Small intestine (tissue), 16 donors: ENCODE data around the gene HUS1B. TPM values are rescaled to one million over a fixed set of nuclear protein-coding genes. Genes with fewer than 3 reads are reported as not detected.

Experiments used
- DNase-seq, 2 donors: peaks; one replicate each; pipeline versions ENCODE4 v3.0.0 to v3.0.0-alpha.2; 2013
- FAIRE-seq: peaks from 2 replicates; lab custom pipeline; 2012; peaks lifted over from hg19 to GRCh38; lab: Jason Lieb, UNC
- H3K27ac ChIP-seq, 3 donors: one replicate each; pipeline ENCODE4 v1.5.1; 2013; ENCODE audit warnings: low read length in 2 of 3, mild to moderate bottlenecking in 2 of 3, control low read depth in 1 of 3, inconsistent platforms in 1 of 3, low read depth in 1 of 3, moderate library complexity in 1 of 3
- H3K27me3 ChIP-seq, 3 donors: one replicate each; pipeline ENCODE4 v1.6.1; 2013; ENCODE audit warnings: low read length in 3 of 3, inconsistent platforms in 1 of 3; ENCODE audit not compliant: control insufficient read depth in 3 of 3, insufficient read depth in 3 of 3
- H3K36me3 ChIP-seq, 3 donors: one replicate each; pipeline ENCODE4 v1.6.1; 2013; ENCODE audit warnings: low read length in 3 of 3, inconsistent platforms in 1 of 3, low read depth in 1 of 3, mild to moderate bottlenecking in 1 of 3, moderate library complexity in 1 of 3; ENCODE audit not compliant: control insufficient read depth in 3 of 3, insufficient read depth in 2 of 3
- H3K4me1 ChIP-seq, 3 donors: one replicate each; pipeline ENCODE4 v1.6.1; 2013; ENCODE audit warnings: low read length in 2 of 3, inconsistent platforms in 1 of 3, low read depth in 1 of 3, mild to moderate bottlenecking in 1 of 3, moderate library complexity in 1 of 3; ENCODE audit not compliant: control insufficient read depth in 3 of 3, insufficient read depth in 2 of 3
- H3K4me3 ChIP-seq, 3 donors: one replicate each; pipeline ENCODE4 v1.5.1; 2013; ENCODE audit warnings: low read length in 3 of 3, control low read depth in 1 of 3, inconsistent platforms in 1 of 3, low read depth in 1 of 3, mild to moderate bottlenecking in 1 of 3, moderate library complexity in 1 of 3
- H3K9me3 ChIP-seq, 2 donors: one replicate each; pipeline ENCODE4 v1.6.1; 2013; ENCODE audit warnings: low read depth in 1 of 2, low read length in 1 of 2; ENCODE audit not compliant: control insufficient read depth in 2 of 2, insufficient read depth in 1 of 2
- WGBS, 3 donors: extraction: QIAGEN DNeasy Blood & Tissue Kit; methylation state at CpG; one replicate each; pipeline ENCODE4 v1.1.7; 2013; 5-methylcytosine and 5-hydroxymethylcytosine counted together
- long read RNA-seq, 10 donors: transcript quantifications; one replicate each; lab custom pipeline, GENCODE V29; 2026
- polyA plus RNA-seq, 4 donors: library from polyadenylated mRNA; stranded (reverse) in 3 of 4; unstranded in 1 of 4; fragments of 200-250 nt in 3 of 4; fragments of 120-200 nt in 1 of 4; gene quantifications; one replicate each; pipeline versions ENCODE4 v1.2.1 to v1.2.3, GENCODE V29; 2013
- donor health status: healthy with polysubstance abuse.
- donor health status: control.
- donor health status: control.
- donor health status: Bipolar disorder and iron deficiency.
- donor health status: healthy.

HUS1B gene
- under 1 TPM in 2 of 4 donors, not detected in 2; 0.19 to 0.27 TPM for polyA plus RNA-seq
- long read RNA-seq, donor 1: 0 reads
- long read RNA-seq, donor 2: 0 reads
- long read RNA-seq, donor 3: 0 reads
- long read RNA-seq, donor 4: 0 reads
- long read RNA-seq, donor 5: 0 reads
- long read RNA-seq, donor 6: 0 reads
- long read RNA-seq, donor 7: 0 reads
- long read RNA-seq, donor 8: 0 reads
- long read RNA-seq, donor 9: 0 reads
- long read RNA-seq, donor 10: 0 reads

DNA sequence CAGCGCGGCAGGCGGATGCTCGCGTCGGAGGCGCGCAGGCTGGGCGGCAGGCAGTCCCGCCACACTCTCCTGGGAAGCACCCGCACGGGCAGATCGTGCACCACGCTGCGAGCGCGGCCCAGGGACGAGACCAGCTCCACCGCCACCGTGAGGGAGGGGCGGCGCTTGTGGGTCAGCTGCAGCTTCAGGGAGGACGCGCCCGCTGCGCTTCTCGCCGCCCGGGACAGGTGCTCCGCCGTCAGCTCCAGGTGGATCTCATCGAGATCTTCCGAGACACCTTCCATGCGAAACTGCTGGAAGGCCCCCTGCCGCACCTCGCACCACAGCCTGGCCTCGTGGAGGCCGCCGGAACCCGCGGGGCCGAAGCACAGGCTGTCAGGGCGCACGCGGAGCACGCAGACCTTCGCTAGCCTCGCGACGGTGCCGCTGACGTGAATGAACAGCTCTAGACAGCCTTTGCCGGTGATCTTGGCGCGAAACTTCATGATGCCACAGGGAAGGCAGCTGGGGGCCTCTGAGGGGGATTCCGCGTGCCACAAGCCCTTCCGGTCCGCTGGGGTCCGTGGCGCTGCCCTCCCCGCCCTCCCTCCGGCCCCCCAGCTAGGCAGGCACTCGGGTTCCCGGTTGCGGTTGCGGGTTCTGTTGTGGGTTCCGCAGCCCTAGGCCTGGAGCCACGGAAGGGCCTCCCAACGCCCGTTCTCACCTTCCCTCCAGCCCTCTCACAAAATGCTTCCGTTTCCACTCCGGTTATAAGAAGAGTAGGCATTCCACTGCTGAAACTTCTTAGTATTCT lies at the start of gene HUS1B:
HUS1B (minus strand) TSS at position 641 of the 793 bp plus-strand sequence; CDS start at position 485, 156 bp downstream.
- Histone ChIP-seq H3K9me3 (no peaks in the 10 kb centered on the region), H3K4me1 (no peaks in the 10 kb centered on the region), H3K27me3 (no peaks in the 10 kb centered on the region), H3K36me3 (peaks cover 4 to 9% (median 6%) of the 10 kb centered on the region in 3 donors), H3K27ac (no peak within 1 kb of the TSS), H3K4me3 (no peak within 1 kb of the TSS)
- WGBS, 3 donors: 98% methylated on average over 64 to 73 of the region's 73 CpGs
- no peak for DNase-seq
- no peak for FAIRE-seq

DNA sequence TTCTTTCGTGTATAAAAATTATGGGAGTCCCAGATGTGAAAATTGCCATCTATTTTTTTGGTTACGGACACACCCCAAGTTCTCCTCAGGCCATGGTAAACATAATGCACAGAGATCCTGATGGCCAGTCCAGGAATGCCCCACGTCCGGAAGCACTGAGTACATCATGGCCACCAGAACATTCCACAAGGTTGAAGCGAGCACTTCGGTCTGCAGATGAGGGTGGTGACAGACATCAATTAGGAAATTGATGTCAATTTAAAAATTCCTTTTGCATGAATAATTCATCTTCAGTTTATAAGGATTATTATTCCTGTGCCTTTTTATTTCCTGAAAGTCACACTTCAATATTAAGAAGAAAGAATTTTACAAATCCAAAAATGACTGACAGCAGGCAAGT lies 49.2 kb upstream of the HUS1B start:
- no peak overlapping the region for H3K4me3 ChIP-seq
- peak overlapping the region in 1 of 3 donors; percentile 60 for H3K27ac ChIP-seq
- H3K4me1 ChIP-seq: peaks cover 0 to 2% (median 0%) of the 10 kb centered on the region in 3 donors
- H3K27me3 ChIP-seq: peaks cover 0 to 33% (median 0%) of the 10 kb centered on the region in 3 donors
- no peak for DNase-seq
- no peaks in the 10 kb centered on the region for H3K36me3 ChIP-seq
- H3K9me3 ChIP-seq: no peaks in the 10 kb centered on the region
- FAIRE-seq: no peak
- 75 to 85% (median 82%) methylated on average over 6 of the region's 6 CpGs for WGBS, 3 donors

DNA sequence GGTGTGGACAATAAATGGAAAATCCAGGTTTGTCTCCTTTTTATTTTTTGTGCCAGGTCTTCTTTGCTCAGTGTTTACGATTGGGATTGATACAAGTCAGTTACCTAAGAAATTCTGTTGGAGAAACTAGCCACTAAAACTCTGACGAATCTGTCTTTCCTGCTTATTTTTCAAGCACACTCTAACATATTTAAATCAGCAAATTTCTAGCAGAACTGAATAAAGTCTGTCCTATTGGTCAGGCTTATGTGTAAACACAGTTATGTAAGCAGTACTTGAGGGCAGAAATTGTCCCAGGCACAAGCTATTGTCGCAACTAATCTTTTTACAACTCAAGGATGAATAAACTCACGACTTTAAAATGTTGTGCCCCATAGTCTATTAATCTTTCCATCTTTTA lies 48.1 kb upstream of the HUS1B start:
- 16 to 34% (median 22%) methylated on average over 4 of the region's 4 CpGs for WGBS, 3 donors
- Histone ChIP-seq H3K4me3 (no peak overlapping the region), H3K4me1 (no peaks in the 10 kb centered on the region), H3K27me3 (peaks cover 0 to 27% (median 0%) of the 10 kb centered on the region in 3 donors), H3K27ac (no peak overlapping the region), H3K36me3 (no peaks in the 10 kb centered on the region), H3K9me3 (no peaks in the 10 kb centered on the region)
- FAIRE-seq (no peak), DNase-seq (no peak)

DNA sequence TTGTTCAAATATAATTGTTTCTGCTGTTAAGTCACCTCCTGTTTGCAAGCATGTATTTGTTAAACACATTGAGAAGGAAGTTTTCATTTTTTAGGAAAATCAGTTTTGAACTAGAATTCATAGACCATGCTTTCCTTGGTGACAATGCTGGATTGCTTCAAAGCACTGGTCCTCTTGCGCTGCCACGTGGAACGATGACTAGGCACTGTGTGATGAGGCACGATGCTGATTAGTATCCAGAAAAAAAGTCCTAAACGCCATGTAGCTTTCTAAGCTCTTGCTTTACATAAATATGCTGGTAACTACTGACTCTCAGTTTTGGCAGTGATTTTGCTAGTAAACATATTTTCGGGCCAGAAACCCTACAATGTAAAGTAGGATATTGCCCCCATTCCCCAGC lies 47.1 kb upstream of the HUS1B start:
- H3K4me3 ChIP-seq: no peak overlapping the region
- H3K4me1 ChIP-seq: no peaks in the 10 kb centered on the region
- WGBS, 3 donors: 75 to 84% (median 82%) methylated on average over 6 of the region's 6 CpGs
- peaks cover 0 to 27% (median 0%) of the 10 kb centered on the region in 3 donors for H3K27me3 ChIP-seq
- FAIRE-seq (no peak), DNase-seq (no peak)
- no peaks in the 10 kb centered on the region for H3K9me3 ChIP-seq
- H3K36me3 ChIP-seq: no peaks in the 10 kb centered on the region
- H3K27ac ChIP-seq: peak overlapping the region in 1 of 3 donors; percentile 32

DNA sequence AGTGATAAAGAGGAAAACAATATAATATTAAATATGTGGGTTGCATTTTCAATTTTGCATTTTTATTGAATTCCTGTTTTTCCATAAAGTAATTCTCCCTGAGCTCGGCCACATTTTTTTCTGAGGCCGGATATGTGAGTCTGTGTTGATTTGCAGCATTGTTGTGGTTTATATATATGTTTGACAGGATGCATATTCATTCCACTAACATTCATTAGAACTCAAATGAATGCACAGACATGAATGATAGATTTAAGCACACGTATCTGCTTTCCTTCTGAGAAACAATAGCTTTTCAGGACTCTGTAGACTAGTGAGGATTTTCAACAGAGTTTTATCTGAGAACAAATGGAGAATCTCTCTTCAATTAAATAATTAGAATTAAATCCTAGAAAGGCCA lies 46.7 kb upstream of the HUS1B start:
- H3K27me3 ChIP-seq: peaks cover 0 to 27% (median 0%) of the 10 kb centered on the region in 3 donors
- 69 to 91% (median 69%) methylated on average over 3 of the region's 3 CpGs for WGBS, 3 donors
- H3K4me3 ChIP-seq: no peak overlapping the region
- H3K36me3 ChIP-seq: no peaks in the 10 kb centered on the region
- peak overlapping the region in 1 of 3 donors; percentile 4 for H3K27ac ChIP-seq
- no peak for FAIRE-seq
- DNase-seq: no peak
- H3K4me1 ChIP-seq: no peaks in the 10 kb centered on the region
- H3K9me3 ChIP-seq: no peaks in the 10 kb centered on the region

DNA sequence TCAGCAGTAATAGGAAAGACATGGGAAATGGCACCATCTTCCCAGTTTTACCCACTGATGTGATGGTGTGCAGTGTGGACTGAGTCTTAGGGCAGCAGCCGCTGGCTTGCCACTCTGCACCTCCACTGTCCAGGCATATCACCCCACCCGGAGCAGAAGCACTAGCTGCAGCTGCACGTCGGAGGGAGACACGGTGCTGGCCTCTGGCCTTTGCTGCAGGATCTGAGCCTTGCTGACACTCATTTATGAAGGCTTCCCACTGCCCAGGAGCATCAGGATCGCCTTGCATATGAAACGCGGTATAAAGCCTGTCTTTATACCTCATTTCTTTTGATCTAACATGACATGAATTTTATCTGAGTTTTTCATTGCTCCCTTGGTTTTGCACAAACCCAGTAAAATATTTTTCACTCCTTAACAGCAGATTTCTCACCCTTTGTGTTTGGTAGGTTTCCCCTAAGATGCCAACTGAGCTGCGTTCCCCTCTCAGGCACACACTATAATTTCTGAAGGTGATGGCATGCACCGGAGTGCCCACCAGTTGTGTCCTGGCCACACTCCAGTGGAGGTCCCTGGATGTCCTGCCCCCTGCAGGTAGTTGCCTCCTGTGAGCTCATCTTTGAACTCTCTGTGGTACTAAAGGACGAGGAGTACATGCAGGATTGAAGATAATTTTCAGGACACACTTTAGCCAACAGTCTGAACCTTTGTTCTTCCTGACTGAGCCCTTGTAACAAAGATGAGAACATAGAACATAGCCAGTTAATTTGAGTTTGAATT lies 45.0 kb upstream of the HUS1B start:
- DNase-seq (no peak), FAIRE-seq (no peak)
- no peaks in the 10 kb centered on the region for H3K36me3 ChIP-seq
- H3K4me3 ChIP-seq: no peak overlapping the region
- H3K9me3 ChIP-seq: no peaks in the 10 kb centered on the region
- H3K27ac ChIP-seq: no peak overlapping the region
- H3K4me1 ChIP-seq: no peaks in the 10 kb centered on the region
- peaks cover 0 to 16% (median 0%) of the 10 kb centered on the region in 3 donors for H3K27me3 ChIP-seq
- WGBS, 3 donors: 51 to 77% (median 59%) methylated on average over 11 of the region's 11 CpGs

DNA sequence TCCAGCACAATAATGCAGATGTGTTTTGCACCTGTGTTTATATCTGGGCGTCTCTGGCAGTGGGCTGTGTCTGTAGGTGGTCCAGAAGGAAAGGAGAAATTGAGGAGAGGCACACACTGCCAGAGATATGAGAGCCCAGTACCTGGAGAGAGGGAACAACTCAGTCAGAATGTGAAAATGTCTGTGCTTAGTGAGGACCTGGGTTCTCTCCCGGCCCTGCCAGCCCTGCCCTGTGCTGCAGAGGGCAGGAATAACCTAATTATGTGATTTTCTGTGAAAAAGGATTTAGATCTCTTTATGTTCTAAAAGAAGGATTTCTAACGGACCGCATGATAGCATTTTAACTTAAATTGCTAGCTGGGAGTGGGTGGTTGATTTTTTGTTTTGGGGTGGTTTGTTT lies 44.3 kb upstream of the HUS1B start:
- no peak for FAIRE-seq
- H3K36me3 ChIP-seq: no peaks in the 10 kb centered on the region

DNA sequence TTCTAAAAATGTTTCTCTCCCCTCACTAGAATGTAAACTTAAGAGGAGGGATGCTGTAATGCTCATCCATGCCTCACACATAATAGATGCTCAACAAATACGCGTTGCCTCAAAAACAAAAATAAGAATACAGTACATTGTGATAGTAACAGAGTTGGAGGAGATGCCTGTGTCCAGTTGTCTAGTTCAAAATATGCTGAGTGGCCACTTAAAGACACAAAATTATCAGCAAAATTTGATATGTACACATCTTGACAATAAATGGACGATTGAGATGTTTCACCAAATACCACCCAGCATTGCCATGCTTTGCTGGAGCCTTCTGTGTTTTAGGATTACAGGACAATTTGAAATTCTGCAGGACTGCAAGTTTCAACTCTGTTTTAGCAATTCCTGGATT lies 43.6 kb upstream of the HUS1B start:
- no peaks in the 10 kb centered on the region for H3K36me3 ChIP-seq
- DNase-seq (no peak), FAIRE-seq (no peak)
- WGBS, 3 donors: 83 to 93% (median 87%) methylated on average over 3 of the region's 3 CpGs
- no peaks in the 10 kb centered on the region for H3K4me1 ChIP-seq
- no peak overlapping the region for H3K4me3 ChIP-seq
- H3K27me3 ChIP-seq: peaks cover 0 to 13% (median 0%) of the 10 kb centered on the region in 3 donors
- no peaks in the 10 kb centered on the region for H3K9me3 ChIP-seq
- H3K27ac ChIP-seq: no peak overlapping the region

More for the DNA sequence above, 44.3 kb upstream of the HUS1B start:
- WGBS, 3 donors: 66 to 70% (median 68%) methylated on average over 4 of the region's 4 CpGs
- no peak for DNase-seq
- Histone ChIP-seq H3K27ac (no peak overlapping the region), H3K27me3 (peaks cover 0 to 13% (median 0%) of the 10 kb centered on the region in 3 donors), H3K9me3 (no peaks in the 10 kb centered on the region), H3K4me1 (no peaks in the 10 kb centered on the region), H3K4me3 (no peak overlapping the region)
